GM12892 (cell line): ENCODE results near the gene KRTCAP2.

Experiments used
- POLR2A ChIP-seq: IDR thresholded peaks from 2 replicates; pipeline ENCODE4 v1.6.1; 2011; ENCODE audit warnings: low read depth, low read length, control low read depth
- POLR2AphosphoS5 ChIP-seq: IDR thresholded peaks from 2 replicates; pipeline ENCODE4 v1.6.1; 2011; ENCODE audit warnings: low read depth, low read length, control low read depth
- TAF1 ChIP-seq: IDR thresholded peaks from 2 replicates; pipeline ENCODE4 v1.6.1; 2011; ENCODE audit warnings: low read depth, mild to moderate bottlenecking, control low read depth, low read length, borderline replicate concordance

DNA sequence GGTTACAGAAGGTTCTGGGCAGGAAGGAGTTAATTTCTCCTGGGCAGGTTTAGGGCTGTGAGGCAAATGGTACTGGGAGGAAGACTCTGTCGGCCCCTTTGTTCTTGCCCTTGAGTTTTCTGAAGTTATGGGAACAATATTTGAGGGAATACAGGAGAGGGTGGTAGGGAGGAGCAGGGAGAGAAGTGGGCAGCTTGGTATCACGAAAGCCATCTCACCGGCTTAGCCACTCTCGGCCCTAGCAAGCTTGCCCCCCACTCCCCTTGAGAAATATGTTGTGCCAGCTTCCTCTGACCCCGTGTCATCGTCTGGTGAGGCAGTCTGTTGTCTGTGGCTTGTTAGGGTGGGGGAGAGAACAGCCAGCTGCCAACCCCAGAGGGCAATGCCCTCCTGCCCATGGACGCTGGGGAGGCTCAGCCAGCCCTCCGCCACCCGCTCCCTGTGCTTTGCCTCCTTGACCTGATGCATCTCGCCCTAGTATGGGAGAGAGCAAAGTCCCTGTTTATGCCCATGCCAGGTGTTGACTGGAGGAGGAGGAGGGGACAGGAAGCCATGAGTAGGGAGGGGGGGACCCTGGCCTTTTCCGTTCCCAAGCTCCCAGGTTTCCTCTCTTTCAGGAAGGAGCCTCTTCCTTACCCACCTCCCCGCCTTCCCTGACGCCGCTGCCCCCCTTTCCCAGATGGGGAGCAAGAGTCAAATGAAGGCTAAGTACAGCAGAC lies 44.2 kb downstream of the KRTCAP2 start:
- no peak for TF ChIP-seq POLR2AphosphoS5
- TF ChIP-seq POLR2A: no peak
- no peak for TF ChIP-seq TAF1
